GM12801 (cell line): Measurements from ENCODE around the gene NFATC3.

Experiments used
- CTCF ChIP-seq: IDR thresholded peaks from one replicate; pipeline ENCODE4 v1.5.1; 2011; ENCODE audit warnings: control low read depth; ENCODE audit not compliant: insufficient read length; ENCODE audit errors: extremely low read depth

Gene NFATC3

DNA sequence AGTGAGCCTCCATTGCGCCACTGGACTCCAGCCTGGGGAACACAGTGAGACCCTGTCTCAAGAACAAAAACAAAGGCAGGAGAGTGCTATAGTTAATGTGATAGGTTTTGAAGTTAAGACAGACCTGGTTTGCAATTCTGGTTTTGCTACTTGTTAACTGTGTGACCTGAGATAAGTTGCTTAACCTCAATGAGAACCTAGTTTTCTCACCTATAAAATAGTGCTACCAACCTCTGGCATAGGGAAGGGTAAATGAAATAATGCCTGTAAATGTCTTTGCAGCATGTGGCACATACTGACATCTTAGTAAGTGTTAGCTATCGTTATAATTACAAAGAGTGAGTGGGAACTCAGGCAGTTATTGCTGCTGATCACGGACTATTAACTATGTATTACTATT, 29.8 kb upstream of the NFATC3 start:
- TF ChIP-seq CTCF, result no peak

DNA sequence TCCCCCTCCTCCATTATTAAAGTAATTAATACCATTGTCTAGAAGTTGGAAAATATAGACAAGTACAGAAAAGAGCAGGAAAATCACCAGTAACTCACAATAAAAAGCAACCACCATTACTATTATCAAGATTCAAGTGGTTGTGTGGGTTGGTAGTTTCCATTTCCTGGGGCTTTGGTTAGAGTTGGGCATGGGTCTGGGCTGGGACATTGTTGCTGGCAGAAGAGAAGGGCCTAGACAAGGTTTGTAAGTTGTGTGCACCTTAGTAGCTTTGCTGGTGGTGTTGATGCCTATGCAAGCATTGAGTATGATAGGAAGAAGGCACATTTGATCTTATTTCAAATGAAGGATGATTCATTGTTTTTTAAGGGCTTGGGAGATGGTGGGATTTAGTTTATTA, 25.4 kb upstream of the NFATC3 start:
- no peak for TF ChIP-seq CTCF

DNA sequence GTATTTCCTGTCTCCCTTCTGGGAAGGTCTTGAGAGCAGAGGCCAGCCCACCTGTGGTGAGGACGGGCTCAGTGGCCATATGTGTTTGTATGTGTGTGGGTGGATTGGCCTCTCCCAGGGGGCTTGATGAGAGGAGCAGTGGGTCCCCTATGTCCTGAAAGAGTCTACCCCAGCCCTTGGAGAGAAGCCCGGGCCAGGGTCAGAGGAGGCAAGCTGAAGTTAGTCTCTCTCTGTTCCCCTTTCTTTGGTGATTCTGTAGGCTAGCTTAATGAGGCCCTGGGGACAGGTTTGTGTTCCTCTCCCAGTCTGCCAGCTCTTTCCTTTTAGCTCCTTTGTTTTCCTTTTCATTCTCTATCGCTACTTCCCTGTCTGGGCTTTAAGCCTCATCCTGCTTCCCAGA, 23.8 kb upstream of the NFATC3 start:
- no peak for TF ChIP-seq CTCF

DNA sequence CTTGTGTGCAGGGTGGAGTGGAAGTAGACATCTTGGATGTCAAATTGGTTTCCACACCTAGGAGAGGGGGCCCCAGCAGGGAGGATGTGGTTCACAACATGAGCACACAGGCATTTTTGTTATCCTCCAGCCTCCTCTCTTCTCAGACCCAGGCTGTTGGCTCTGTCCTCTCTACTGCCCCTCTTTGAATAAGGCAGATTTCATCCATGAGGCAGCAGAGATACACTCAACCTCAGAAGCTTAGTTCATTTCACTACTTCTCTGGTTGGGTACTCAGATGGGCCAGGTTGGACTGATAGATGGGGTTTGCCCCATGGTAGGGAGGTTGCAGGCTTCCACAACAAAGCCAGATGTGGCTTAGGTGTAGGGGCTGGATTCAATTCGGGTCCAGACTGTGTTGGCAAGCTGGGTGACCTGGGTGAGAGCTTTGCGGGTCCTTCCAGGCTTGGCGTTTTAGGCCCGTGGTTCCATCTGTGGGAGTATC, 22.2 kb upstream of the NFATC3 start:
- TF ChIP-seq CTCF, result no peak

- no peak for TF ChIP-seq CTCF
Observed at GRCh38 chr16:68064791-68065365, 20.3 kb upstream of the NFATC3 start.

DNA sequence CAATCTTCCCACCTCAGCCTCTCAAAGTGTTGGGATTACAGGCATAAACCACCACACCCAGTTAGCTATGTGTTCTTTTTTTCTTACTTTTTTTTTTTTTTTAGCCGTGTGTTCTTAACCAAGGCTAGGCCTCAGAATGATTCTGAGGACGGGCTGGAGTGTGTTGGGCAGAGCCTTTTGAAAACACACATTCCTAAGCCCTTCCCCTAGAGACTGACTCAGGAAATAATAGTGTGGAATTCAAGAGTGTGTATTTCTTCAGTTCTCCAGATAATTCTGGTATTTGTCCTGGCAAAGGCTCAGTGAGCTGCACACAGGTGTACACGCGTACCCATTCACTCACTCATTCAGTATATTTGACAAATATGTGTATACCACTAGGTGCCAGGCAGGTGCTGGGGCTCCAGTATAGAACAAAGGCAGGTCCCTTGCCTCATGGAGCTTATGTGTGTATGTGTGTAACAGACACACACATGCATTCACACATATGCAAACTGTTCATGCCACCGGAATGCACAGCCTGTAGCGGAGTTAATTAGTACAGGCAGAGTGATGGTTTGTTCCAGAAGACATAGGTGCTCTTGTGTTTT, 19.4 kb upstream of the NFATC3 start:
- TF ChIP-seq CTCF, result no peak

GRCh38 chr16:68066763-68067162, 18.4 kb upstream of the NFATC3 start:
- no peak for TF ChIP-seq CTCF
